GM12878 (cell line): ENCODE measurements around the gene TMC2. TPM values are rescaled to one million over a fixed set of nuclear protein-coding genes. Genes with fewer than 3 reads are reported as not detected.

Experiments used
- BCL11A ChIP-seq: IDR thresholded peaks from 2 replicates; pipeline ENCODE4 v1.6.1; 2011; ENCODE audit warnings: low read depth, low read length
- CEBPB ChIP-seq, 2 experiments: fragments of 150-350 bp in 1 of 2; IDR thresholded peaks; 2 replicates each; pipeline ENCODE4 v1.6.1; 2012 to 2014; ENCODE audit warnings: low read depth in 2 of 2, low read length in 2 of 2, borderline replicate concordance in 1 of 2, inconsistent platforms in 1 of 2
- MXI1 ChIP-seq: fragments of 150-350 bp; IDR thresholded peaks from 2 replicates; pipeline ENCODE4 v1.6.1; 2011; ENCODE audit warnings: low read depth, mild to moderate bottlenecking, inconsistent platforms, low read length, improper control_type of control experiment
- NFIC ChIP-seq: IDR thresholded peaks from 2 replicates; pipeline ENCODE4 v1.6.1; 2012; ENCODE audit warnings: low read depth, mild to moderate bottlenecking, inconsistent platforms, low read length, moderate library complexity
- NFXL1 ChIP-seq: fragments of 450-650 bp; IDR thresholded peaks from 2 replicates; pipeline ENCODE4 v1.6.1; 2017; ENCODE audit warnings: antibody characterized with exemption, mild to moderate bottlenecking, borderline replicate concordance
- NR2C1 ChIP-seq: fragments of 450-650 bp; IDR thresholded peaks from 2 replicates; pipeline ENCODE4 v1.6.1; 2017; ENCODE audit warnings: antibody characterized with exemption, mild to moderate bottlenecking, moderate library complexity
- NR2C2 ChIP-seq: IDR thresholded peaks from 2 replicates; pipeline ENCODE4 v1.6.1; 2011; ENCODE audit warnings: borderline replicate concordance, low read depth; ENCODE audit not compliant: control insufficient read depth, insufficient read length
- POLR2A ChIP-seq: IDR thresholded peaks from 2 replicates; pipeline ENCODE4 v1.6.1; 2011; ENCODE audit warnings: low read depth, mild to moderate bottlenecking, low read length
- RAD51 ChIP-seq: fragments of 450-650 bp; IDR thresholded peaks from 2 replicates; pipeline ENCODE4 v1.6.1; 2016; ENCODE audit warnings: moderate library complexity, mild to moderate bottlenecking, inconsistent platforms
- RB1 ChIP-seq: fragments of 450-650 bp; formaldehyde crosslinking; IDR thresholded peaks from 2 replicates; pipeline ENCODE4 v1.6.1; 2017; ENCODE audit warnings: mild to moderate bottlenecking, borderline replicate concordance
- RUNX3 ChIP-seq: IDR thresholded peaks from 2 replicates; pipeline ENCODE4 v1.6.1; 2012; ENCODE audit warnings: low read length, inconsistent platforms
- SMARCA5 ChIP-seq: fragments of 450-650 bp; IDR thresholded peaks from 2 replicates; pipeline ENCODE4 v1.6.1; 2017; ENCODE audit warnings: mild to moderate bottlenecking
- SUPT20H ChIP-seq: IDR thresholded peaks from 2 replicates; pipeline ENCODE4 v1.6.1; 2011; ENCODE audit warnings: low read depth, mild to moderate bottlenecking, low read length, moderate library complexity, borderline replicate concordance; ENCODE audit not compliant: control insufficient read depth
- ZNF687 ChIP-seq: fragments of 450-650 bp; IDR thresholded peaks from 2 replicates; pipeline ENCODE4 v1.6.1; 2017; ENCODE audit warnings: mild to moderate bottlenecking, moderate library complexity
- polyA plus RNA-seq, 11 experiments: library from polyadenylated mRNA; depleted of rRNA in 4 of 11; unstranded in 6 of 11; stranded (reverse) in 5 of 11; fragments of >200 nt; fragmentation: Nextera tagmentation in 4 of 11; fragmentation: Illumina TruSeq in 1 of 11; extraction: Ambion mirVana in 4 of 11; extraction: Trizol in 1 of 11; gene quantifications; 1 replicate in 1 of 11; 2 replicates in 10 of 11; pipeline versions ENCODE4 v1.2.1 to v1.2.3, GENCODE V29; 2011 to 2016; ENCODE audit warnings: inconsistent platforms in 2 of 11, missing spikeins in 2 of 11, low read depth in 1 of 11
- total RNA-seq, 4 experiments: library from RNA; depleted of rRNA in 3 of 4; stranded (reverse); fragments of >200 nt in 3 of 4; fragmentation: Illumina TruSeq in 1 of 4; extraction: Trizol in 1 of 4; gene quantifications; 2 replicates each; pipeline versions ENCODE4 v1.2.1 to v1.2.3, GENCODE V29; 2013 to 2021
- TF ChIP-seq, protein P1 (sequence below): fragments of 450-650 bp; IDR thresholded peaks from 2 replicates; pipeline ENCODE4 v1.6.1; 2017; ENCODE audit warnings: mild to moderate bottlenecking, moderate library complexity
- TF ChIP-seq, protein P2 (sequence below): fragments of 150-350 bp; IDR thresholded peaks from 2 replicates; pipeline ENCODE4 v1.6.1; 2016; ENCODE audit warnings: low read depth, low read length

Gene TMC2
- total and polyA plus RNA-seq, 10 of the 15 experiments (the other 5 are each of a cell fraction or from before 2014, with no cell fraction given) = 0.08 TPM; not detected in 9

- TF ChIP-seq ZNF687 = peak; percentile 36; the same call in 1 of the 2 replicates
- TF ChIP-seq NR2C2 = no peak
- TF ChIP-seq RUNX3 = no peak
- no peak for TF ChIP-seq NFIC
- no peak for TF ChIP-seq SUPT20H
- TF ChIP-seq NFXL1 = no peak
- TF ChIP-seq MXI1 = peak; percentile 76
- TF ChIP-seq RAD51 = no peak
- TF ChIP-seq SMARCA5 = peak; percentile 28; the same call in 1 of the 2 replicates
- TF ChIP-seq RB1 = no peak
- TF ChIP-seq POLR2A = peak; percentile 82
- no peak for TF ChIP-seq BCL11A
- TF ChIP-seq NR2C1 = peak; percentile 96
- TF ChIP-seq, protein P1, sequence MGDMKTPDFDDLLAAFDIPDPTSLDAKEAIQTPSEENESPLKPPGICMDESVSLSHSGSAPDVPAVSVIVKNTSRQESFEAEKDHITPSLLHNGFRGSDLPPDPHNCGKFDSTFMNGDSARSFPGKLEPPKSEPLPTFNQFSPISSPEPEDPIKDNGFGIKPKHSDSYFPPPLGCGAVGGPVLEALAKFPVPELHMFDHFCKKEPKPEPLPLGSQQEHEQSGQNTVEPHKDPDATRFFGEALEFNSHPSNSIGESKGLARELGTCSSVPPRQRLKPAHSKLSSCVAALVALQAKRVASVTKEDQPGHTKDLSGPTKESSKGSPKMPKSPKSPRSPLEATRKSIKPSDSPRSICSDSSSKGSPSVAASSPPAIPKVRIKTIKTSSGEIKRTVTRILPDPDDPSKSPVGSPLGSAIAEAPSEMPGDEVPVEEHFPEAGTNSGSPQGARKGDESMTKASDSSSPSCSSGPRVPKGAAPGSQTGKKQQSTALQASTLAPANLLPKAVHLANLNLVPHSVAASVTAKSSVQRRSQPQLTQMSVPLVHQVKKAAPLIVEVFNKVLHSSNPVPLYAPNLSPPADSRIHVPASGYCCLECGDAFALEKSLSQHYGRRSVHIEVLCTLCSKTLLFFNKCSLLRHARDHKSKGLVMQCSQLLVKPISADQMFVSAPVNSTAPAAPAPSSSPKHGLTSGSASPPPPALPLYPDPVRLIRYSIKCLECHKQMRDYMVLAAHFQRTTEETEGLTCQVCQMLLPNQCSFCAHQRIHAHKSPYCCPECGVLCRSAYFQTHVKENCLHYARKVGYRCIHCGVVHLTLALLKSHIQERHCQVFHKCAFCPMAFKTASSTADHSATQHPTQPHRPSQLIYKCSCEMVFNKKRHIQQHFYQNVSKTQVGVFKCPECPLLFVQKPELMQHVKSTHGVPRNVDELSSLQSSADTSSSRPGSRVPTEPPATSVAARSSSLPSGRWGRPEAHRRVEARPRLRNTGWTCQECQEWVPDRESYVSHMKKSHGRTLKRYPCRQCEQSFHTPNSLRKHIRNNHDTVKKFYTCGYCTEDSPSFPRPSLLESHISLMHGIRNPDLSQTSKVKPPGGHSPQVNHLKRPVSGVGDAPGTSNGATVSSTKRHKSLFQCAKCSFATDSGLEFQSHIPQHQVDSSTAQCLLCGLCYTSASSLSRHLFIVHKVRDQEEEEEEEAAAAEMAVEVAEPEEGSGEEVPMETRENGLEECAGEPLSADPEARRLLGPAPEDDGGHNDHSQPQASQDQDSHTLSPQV = no peak
- TF ChIP-seq CEBPB (IDR thresholded peaks at IDR 0.05; ENCODE audit: borderline replicate concordance in 1 of 2, low read depth in 2 of 2, low read length in 2 of 2) = no peak
- TF ChIP-seq, protein P2, sequence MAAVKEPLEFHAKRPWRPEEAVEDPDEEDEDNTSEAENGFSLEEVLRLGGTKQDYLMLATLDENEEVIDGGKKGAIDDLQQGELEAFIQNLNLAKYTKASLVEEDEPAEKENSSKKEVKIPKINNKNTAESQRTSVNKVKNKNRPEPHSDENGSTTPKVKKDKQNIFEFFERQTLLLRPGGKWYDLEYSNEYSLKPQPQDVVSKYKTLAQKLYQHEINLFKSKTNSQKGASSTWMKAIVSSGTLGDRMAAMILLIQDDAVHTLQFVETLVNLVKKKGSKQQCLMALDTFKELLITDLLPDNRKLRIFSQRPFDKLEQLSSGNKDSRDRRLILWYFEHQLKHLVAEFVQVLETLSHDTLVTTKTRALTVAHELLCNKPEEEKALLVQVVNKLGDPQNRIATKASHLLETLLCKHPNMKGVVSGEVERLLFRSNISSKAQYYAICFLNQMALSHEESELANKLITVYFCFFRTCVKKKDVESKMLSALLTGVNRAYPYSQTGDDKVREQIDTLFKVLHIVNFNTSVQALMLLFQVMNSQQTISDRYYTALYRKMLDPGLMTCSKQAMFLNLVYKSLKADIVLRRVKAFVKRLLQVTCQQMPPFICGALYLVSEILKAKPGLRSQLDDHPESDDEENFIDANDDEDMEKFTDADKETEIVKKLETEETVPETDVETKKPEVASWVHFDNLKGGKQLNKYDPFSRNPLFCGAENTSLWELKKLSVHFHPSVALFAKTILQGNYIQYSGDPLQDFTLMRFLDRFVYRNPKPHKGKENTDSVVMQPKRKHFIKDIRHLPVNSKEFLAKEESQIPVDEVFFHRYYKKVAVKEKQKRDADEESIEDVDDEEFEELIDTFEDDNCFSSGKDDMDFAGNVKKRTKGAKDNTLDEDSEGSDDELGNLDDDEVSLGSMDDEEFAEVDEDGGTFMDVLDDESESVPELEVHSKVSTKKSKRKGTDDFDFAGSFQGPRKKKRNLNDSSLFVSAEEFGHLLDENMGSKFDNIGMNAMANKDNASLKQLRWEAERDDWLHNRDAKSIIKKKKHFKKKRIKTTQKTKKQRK = no peak
These were observed 27.5 kb upstream of the TMC2 start, which contains the start of gene ZNF343 (continued) for GRCh38 chr20:2508631-2509467.
